Left forelimb (tissue), 1 donor: ENCODE measurements around the gene PRSS2.

Experiments
- DNase-seq: peaks from one replicate; pipeline ENCODE4 v3.0.0-alpha.2; 2018; ENCODE audit warnings: low spot score

PRSS2 gene

GRCh38 chr7:142787034-142787768 lies 16.4 kb downstream of the PRSS2 start:
- DNase-seq, result no peak

- DNase-seq, result no peak
Measured at GRCh38 chr7:142787783-142788182, 17.0 kb downstream of the PRSS2 start.

GRCh38 chr7:142788303-142789289 lies 17.8 kb downstream of the PRSS2 start:
- no peak for DNase-seq

GRCh38 chr7:142789441-142789840 lies 18.7 kb downstream of the PRSS2 start:
- DNase-seq, result no peak

GRCh38 chr7:142790056-142790455 lies 19.3 kb downstream of the PRSS2 start:
- DNase-seq, result no peak

GRCh38 chr7:142790555-142790954 lies 19.8 kb downstream of the PRSS2 start:
- DNase-seq, result no peak

GRCh38 chr7:142791502-142791901 lies 20.7 kb downstream of the PRSS2 start:
- no peak for DNase-seq

- DNase-seq, result no peak
Measured at GRCh38 chr7:142792129-142792528, 21.4 kb downstream of the PRSS2 start.

- no peak for DNase-seq
Measured at GRCh38 chr7:142792593-142792992, 21.8 kb downstream of the PRSS2 start.

GRCh38 chr7:142793156-142793555 lies 22.4 kb downstream of the PRSS2 start:
- no peak for DNase-seq

- no peak for DNase-seq
Measured at GRCh38 chr7:142795339-142795863, 24.6 kb downstream of the PRSS2 start.

GRCh38 chr7:142796001-142796500 lies 25.3 kb downstream of the PRSS2 start:
- DNase-seq, result no peak

GRCh38 chr7:142796501-142797390 lies 26.0 kb downstream of the PRSS2 start:
- DNase-seq, result no peak

- DNase-seq, result no peak
Measured at GRCh38 chr7:142797391-142798377, 26.9 kb downstream of the PRSS2 start.

GRCh38 chr7:142798451-142799436 lies 28.0 kb downstream of the PRSS2 start:
- no peak for DNase-seq

- DNase-seq, result no peak
Measured at GRCh38 chr7:142799437-142799835, 28.7 kb downstream of the PRSS2 start.

- no peak for DNase-seq
Measured at GRCh38 chr7:142800088-142800487, 29.3 kb downstream of the PRSS2 start.

GRCh38 chr7:142800699-142801260 lies 30.0 kb downstream of the PRSS2 start:
- no peak for DNase-seq
